ENCODE measurements around the gene CKM. TPM values are rescaled to one million over a fixed set of nuclear protein-coding genes. Genes with fewer than 3 reads are reported as not detected.

The CKM gene
- total and polyA plus RNA-seq, 2 of the 4 experiments (the other 2 are of a cell fraction): not detected

- Histone ChIP-seq H3K18ac (ENCODE audit: low read depth, low read length) (no peak overlapping the region), H3K27ac (ENCODE audit: insufficient read depth, low read length) (no peak overlapping the region), H3K4me1 (ENCODE audit: control insufficient read depth, insufficient read depth, low read length) (no peaks in the 10 kb centered on the region), H3K27me3 (ENCODE audit: control insufficient read depth, insufficient read depth, low read length) (no peaks in the 10 kb centered on the region), H2AK5ac (ENCODE audit: low read depth, low read length) (no peak overlapping the region), H3K36me3 (ENCODE audit: control insufficient read depth, insufficient read depth, low read length) (peaks cover 50% of the 10 kb centered on the region), H3K9ac (ENCODE audit: low read depth, low read length) (no peak overlapping the region), H3K56ac (ENCODE audit: extremely low read depth, insufficient read depth, low read length) (no peak overlapping the region), H2BK15ac (ENCODE audit: low read depth, low read length) (no peak overlapping the region), H4K8ac (ENCODE audit: low read depth in 2 of 2, low read length in 2 of 2) (no peak overlapping the region), H4K20me1 (ENCODE audit: insufficient read depth, low read length) (0 out of 2 replicates have a peak, but pooled peaks cover 9% of the 10 kb centered on the region), H3K23ac (ENCODE audit: low read depth, low read length) (no peak overlapping the region), H2BK5ac (ENCODE audit: low read depth, low read length, poor library complexity, severe bottlenecking) (no peak overlapping the region), H3K14ac (replicated peaks; ENCODE audit: low read depth, low read length) (no peak overlapping the region), H2AK9ac (replicated peaks; ENCODE audit: low read depth, low read length, poor library complexity) (no peak overlapping the region), H3K79me1 (ENCODE audit: low read depth in 1 of 2, low read length in 2 of 2) (peaks cover 8 to 19% of the 10 kb centered on the region in 2 experiments; a peak in 3 of 4 replicates), H2BK20ac (ENCODE audit: low read depth, low read length) (no peak overlapping the region), H3K9me1 (ENCODE audit: insufficient read depth, low read length) (0 out of 2 replicates have a peak, but pooled peaks cover 7% of the 10 kb centered on the region), H3K4me2 (ENCODE audit: low read depth, low read length) (no peak overlapping the region), H3K4me3 (ENCODE audit: insufficient read depth, low read depth, low read length) (no peak overlapping the region), H2BK120ac (ENCODE audit: low read depth, low read length) (no peak overlapping the region), H4K5ac (ENCODE audit: low read depth, low read length) (no peak overlapping the region), H3K9me3 (ENCODE audit: control insufficient read depth, insufficient read depth, low read length) (no peaks in the 10 kb centered on the region), H4K91ac (ENCODE audit: insufficient read depth, low read depth, low read length) (no peak overlapping the region), H2AFZ (replicated peaks; ENCODE audit: low read length, poor library complexity) (no peak overlapping the region), H3K4ac (ENCODE audit: low read depth, low read length) (no peak overlapping the region)
- 96% methylated on average over 7 of the region's 12 CpGs; no CpG with 5 or more reads in 1 of the 2 experiments for WGBS, 2 experiments (ENCODE audit: extremely low coverage in 2 of 2, insufficient read length in 1 of 2)
- BruUV-seq (replicated peaks): no TSS peak
- dilution Hi-C loops (cut with HindIII; ENCODE audit: low sequenced_read_pairs, unreplicated experiment) (no loop called here), in situ Hi-C loops (cut with MboI; ENCODE audit: low sequenced_read_pairs) (no loop called here), intact Hi-C loops (cut with micrococcal nuclease) (no loop called here)
- DNase-seq (no peak), ATAC-seq (ENCODE audit: low read depth) (no peak)
- TF ChIP-seq ELK1 (IDR thresholded peaks at IDR 0.05; ENCODE audit: borderline replicate concordance, low read depth, low read length) (no peak), RFX5 (IDR thresholded peaks at IDR 0.05; ENCODE audit: low read depth, low read length) (no peak), RCOR1 (IDR thresholded peaks at IDR 0.05; ENCODE audit: insufficient replicate concordance, low read length) (no peak), NFE2L2 (IDR thresholded peaks at IDR 0.05; ENCODE audit: low read depth, low read length) (no peak), MAZ (IDR thresholded peaks at IDR 0.05; ENCODE audit: borderline replicate concordance, low read depth, low read length) (no peak)
- POLR2A ChIA-PET (ENCODE audit: unreplicated experiment): no interaction called here
- CTCF ChIA-PET: no interaction called here
These were observed 55.4 kb downstream of the CKM start for GRCh38 chr19:45267296-45267695.

All from IMR-90 (cell line).